GM21367 (cell line): Measurements from ENCODE around the gene PRRC2C.
A peak's percentile ranks its signal among the peaks of the same experiment; 100 is the strongest.
"Not testable (repeated sequence)": the region's sequence is repeated elsewhere in the genome, so short reads cannot be mapped to it uniquely, and the experiment has no call there.

ENCODE experiments used
- ATAC-seq: cut with Tn5 transposase; IDR thresholded peaks from one replicate; pipeline ENCODE4 v1.9.1; 2021; ENCODE audit not compliant: unreplicated experiment

PRRC2C gene

DNA sequence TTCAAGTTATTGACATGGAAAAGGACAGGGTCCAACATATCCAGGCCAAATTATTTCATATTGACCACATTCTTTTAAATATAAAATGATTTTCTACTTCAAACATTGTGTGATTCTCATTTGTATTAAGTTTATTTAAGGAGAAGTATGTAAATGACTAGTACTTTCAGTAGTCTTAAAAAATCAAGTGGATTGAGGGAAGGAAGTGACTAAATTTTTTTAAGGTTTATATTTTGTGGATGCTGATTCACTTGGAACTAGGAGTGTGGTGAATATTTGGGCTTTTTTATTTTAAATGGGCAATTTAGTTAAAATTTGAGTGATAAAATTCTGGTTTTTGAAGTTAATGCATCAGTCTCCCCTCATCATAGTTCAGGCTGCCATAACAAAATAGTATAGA, 10.1 kb downstream of the PRRC2C start:
- ATAC-seq: no peak

GRCh38 chr1:171500304-171500703, 15.0 kb downstream of the PRRC2C start:
- no peak for ATAC-seq

- ATAC-seq: no peak
Observed at GRCh38 chr1:171500803-171501202, 15.5 kb downstream of the PRRC2C start.

DNA sequence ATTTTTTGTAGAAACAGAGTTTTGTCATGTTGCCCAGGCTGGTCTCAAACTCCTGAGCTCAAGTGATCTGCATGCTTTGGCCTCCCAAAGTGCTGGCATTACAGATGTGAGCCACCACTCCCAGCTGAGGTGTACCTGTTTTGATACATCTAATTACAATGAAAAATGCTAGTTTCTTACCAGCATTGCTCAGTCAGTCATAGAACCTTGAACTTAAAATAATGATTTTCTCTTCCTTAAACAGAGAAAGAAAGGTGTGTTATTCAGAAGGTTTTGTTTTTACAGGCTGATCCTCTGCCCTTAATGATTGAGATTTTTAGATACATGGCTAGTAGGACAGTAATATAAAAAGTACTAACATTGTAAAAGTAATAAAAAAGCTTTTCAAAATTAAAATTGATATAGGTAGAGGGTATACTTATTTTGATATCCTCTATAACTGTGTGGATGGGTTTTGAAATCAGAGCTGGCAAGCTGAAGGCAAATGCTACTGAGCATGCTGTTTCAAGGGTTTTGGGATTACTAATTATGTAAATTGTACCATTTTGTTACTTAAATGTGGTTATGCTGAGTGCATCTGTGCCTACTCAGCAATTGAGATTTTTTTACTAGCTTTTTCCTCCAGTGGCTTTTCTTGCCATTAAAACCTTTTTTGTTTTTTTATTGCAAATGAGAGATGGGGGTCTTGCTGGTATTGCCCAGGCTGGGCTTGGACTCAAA, 16.1 kb downstream of the PRRC2C start:
- ATAC-seq: peak; percentile 56

DNA sequence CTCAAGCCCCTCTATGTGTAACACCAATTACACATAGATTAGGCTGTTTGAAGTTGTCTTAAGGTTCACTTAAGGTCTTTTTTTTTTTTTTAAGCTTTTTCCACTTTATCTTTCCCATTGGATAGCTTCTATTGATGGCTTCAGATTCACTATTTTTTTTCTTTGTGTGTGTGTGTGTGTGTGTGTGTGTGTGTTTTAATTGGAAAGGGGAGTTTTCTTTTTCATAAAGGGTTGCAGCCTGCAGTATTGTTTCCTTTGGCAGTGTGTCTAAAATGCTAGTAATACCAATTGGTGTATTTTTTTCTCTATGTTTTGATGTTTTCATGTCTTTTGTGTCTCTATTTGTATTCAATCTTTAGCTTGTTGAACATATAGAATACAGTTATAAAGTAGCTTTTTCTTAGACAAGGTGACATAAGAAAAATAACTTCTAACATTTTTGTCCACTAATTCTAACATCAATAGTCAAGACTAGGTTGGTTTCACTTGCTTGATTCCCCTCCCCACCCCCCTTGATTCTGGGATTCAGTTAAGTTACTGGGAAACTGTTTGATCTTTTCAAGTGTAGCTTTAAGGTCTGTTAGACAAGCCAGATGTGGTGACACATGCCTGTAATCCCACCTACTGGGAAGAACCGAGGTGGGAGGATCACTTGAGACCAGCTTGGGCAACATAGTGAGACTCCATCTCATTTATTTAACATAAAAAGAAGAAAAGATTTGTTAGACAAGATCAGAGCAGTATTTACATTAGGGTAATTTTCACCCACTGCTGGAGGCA, 21.4 kb downstream of the PRRC2C start:
- no peak for ATAC-seq

GRCh38 chr1:171507435-171507834, 22.1 kb downstream of the PRRC2C start:
- ATAC-seq: no peak

- no peak for ATAC-seq
Observed at GRCh38 chr1:171509191-171509590, 23.9 kb downstream of the PRRC2C start.

DNA sequence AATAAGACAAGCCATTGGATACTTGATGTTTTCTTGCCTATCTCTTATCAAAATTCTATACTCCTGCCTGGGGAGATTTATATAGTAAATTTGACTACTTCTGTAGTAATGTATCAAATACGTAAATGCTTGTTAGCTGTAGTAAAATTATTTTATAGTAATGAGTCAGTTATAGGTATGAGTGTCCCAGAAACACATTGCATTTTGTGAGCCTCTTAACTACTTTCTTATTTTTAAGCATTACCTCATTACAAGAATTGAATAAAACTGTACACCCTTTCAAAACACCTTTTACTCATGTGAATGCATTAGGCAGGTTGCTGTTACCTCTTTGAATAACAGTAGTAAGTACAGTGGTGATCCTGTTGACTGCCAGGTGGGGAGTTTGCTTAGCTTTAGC, 28.4 kb downstream of the PRRC2C start:
- no peak for ATAC-seq

DNA sequence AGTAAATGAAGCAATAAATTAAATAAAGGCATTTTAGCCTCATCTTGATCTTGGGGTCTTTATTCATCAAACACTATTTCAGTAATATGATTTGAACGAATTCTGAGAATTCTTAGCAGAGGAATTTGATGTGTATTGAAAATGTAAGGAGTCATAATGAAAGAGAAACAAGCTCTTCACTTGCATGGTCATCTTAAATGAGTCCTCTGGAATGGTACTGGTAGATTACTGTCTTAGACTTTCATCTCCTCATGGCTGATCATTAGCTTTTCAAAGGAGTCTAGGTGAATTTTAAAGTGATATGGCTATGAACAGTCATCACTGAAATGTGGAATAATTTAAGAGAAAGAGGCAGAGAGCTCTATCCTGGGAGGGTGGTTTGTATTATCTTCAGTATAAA, 30.0 kb downstream of the PRRC2C start:
- no peak for ATAC-seq

- ATAC-seq: no peak
Observed at GRCh38 chr1:171515741-171516140, 30.4 kb downstream of the PRRC2C start.

- ATAC-seq: no peak
Observed at GRCh38 chr1:171521567-171521966, 36.2 kb downstream of the PRRC2C start.

DNA sequence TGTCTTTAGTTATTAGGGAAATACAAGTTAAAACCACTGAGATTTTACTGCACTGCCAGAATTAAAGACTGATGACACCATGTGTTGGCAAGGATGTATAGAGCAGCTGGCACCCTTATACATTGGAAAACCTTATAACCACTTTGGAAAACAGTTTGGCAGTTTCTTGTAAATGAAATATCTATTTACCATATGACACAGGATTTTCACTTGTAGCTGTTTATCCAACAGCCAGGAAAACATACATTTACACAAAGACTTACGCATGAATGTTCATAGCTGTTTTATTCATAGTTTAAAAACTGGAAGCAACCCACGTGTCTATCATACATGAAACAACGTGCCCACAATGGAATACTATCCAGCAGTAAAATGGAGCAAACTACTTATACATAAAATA, 45.3 kb downstream of the PRRC2C start:
- ATAC-seq: no peak

- no peak for ATAC-seq
Observed at GRCh38 chr1:171532520-171532919, 47.2 kb downstream of the PRRC2C start.

DNA sequence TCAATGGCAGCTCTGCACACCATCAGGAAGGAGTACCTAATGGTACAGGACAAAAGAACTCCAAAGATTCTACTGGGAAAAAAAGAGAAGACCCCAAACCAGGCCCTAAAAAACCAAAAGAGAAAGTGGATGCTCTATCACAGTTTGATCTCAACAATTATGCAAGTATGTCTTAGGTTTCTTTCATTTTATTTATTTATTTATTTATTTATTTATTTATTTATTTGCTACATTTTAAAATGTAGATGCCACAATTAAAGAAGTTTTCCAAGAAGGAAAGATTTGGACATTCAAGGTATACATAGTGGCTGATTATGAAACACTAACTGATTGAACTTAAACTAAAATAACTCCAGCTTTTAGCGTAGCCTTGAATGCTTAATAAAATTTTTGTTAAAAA, 60.2 kb downstream of the PRRC2C start:
- ATAC-seq: no peak

DNA sequence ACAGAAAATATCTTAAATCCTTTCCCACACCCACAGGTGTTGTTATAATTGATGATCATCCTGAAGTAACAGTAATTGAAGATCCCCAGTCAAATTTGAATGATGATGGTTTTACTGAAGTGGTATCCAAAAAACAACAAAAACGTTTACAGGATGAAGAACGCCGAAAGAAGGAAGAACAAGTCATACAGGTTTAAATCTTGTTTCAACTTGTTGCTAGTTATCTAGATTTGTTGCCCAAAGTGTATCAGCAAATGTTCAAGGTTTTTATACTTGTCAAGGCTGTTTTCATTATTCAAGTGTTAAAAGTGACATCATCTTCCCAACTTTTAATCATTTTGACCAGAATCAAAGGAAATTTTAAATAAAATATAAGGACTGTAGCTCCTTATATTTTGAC, 64.7 kb downstream of the PRRC2C start:
- no peak for ATAC-seq

- not testable (repeated sequence) for ATAC-seq
Observed at GRCh38 chr1:171550598-171551100, 65.3 kb downstream of the PRRC2C start.

- ATAC-seq: not testable (repeated sequence)
Observed at GRCh38 chr1:171553960-171554359, 68.6 kb downstream of the PRRC2C start.

GRCh38 chr1:171563675-171564074, 78.3 kb downstream of the PRRC2C start:
- ATAC-seq: no peak

GRCh38 chr1:171566467-171566866, 81.1 kb downstream of the PRRC2C start:
- ATAC-seq: no peak

- no peak for ATAC-seq
Observed at GRCh38 chr1:171570295-171570694, 85.0 kb downstream of the PRRC2C start.

DNA sequence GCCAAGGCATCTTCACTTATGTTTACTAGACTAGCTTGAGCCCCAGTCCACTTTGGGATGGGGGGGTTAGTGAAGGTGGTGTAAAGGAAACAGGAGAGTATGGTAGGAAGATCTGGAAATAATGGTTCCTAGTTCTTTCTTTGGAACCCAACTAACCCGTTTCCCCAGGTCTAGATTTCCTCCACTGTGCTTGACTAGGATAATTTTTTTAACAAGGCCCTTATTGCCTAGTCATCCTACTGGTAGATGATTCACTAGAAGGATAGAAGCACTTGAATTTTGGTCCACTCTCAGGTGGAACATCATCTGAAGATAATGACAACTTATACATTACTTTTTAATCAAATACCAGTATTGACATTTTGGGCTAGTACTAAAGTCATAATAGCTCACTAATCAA, 90.8 kb downstream of the PRRC2C start:
- ATAC-seq: no peak

DNA sequence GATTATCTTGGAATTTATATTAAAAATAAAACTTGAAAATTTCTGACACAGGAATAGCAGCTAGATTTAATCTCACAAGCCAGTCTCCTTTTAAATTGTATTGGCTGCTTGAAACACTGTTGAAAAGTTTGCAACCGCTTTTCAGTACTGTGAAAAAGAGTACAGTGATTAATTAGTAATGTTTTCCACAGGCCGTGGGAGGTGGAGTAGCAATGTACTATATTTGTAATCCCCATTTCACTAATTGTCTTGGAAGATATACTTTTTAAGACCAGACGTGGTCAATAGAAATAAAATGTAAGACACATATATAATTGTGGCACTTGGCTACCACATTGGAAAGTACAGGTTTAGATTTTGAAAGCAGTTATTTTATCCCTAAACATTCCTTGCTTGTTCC, 95.9 kb downstream of the PRRC2C start:
- no peak for ATAC-seq
